Adipose tissue (tissue), 3 donors: ENCODE results near the gene NUDT3. TPM values are rescaled to one million over a fixed set of nuclear protein-coding genes. Genes with fewer than 3 reads are reported as not detected.
"Not testable (repeated sequence)": the region's sequence is repeated elsewhere in the genome, so short reads cannot be mapped to it uniquely, and the experiment has no call there.

Experiments
- H3K27ac ChIP-seq: one replicate; pipeline ENCODE4 v1.5.1; 2013; ENCODE audit warnings: low read depth, low read length
- WGBS, 3 donors: extraction: QIAGEN DNeasy Blood & Tissue Kit; methylation state at CpG; one replicate each; pipeline ENCODE4 v1.1.7; 2013; 5-methylcytosine and 5-hydroxymethylcytosine counted together
- polyA plus RNA-seq, 3 donors: library from polyadenylated mRNA; stranded (reverse); fragments of 200-250 nt; gene quantifications; one replicate each; pipeline ENCODE4 v1.2.3, GENCODE V29; 2013
- donor health status: healthy with polysubstance abuse.
- donor health status: Bipolar disorder and iron deficiency.
- donor health status: healthy.

Gene NUDT3
- polyA plus RNA-seq, 3 donors = 5.8 to 20.7 (median 9.0) TPM

DNA sequence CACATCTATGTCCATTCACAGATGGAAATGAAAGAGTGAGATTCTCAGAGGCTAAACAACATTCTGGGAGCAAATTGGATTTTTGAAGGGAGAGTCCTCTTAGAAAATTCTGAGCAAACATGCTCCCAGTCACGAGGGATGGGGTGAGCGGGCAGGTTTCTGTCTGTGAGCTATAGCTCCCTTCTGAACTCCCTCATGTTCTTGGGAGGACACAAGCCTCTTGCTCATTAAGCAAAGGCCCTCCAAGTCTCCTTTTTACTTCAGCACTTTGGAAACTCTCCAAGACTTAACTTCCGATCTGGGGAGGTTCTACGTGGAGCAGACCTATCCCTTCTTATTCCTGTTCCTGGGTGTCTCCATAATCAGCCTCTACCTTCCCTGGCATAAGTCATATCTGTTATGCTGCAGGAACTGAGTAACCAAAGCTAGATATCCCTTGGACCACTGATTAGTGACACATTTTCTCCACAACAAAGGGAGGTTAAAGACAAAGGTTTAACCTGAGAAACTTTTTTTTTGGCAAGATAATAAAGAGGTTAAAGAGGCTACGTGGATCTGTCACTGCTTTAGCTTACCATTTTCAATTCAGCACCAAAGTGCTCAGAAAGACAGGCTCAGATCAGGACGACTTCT is 110.7 kb downstream of the NUDT3 start:
- H3K27ac ChIP-seq = no peak overlapping the region
- WGBS, 3 donors = 73 to 83% (median 76%) methylated on average over 6 of the region's 6 CpGs

DNA sequence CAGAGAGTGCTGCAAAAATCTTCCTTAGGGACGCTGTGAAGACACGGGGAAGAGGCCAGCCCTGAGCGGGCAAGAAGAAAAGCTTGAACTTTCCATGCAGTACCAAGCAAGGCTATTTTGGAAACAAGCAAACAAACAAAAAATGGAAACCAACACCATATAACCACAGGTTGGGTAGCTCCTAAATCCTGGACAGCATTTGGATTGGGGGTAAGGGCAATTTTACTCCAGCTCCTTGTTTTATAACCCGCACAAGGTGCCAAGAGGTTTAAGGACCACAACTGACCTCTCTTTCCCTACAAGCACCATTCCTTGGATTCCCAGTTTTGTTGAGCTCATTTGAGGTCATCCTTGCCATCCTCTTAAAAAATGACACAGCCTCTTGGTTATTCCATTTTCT is 112.3 kb downstream of the NUDT3 start:
- H3K27ac ChIP-seq = no peak overlapping the region
- WGBS, 3 donors = 80 to 92% (median 89%) methylated on average over 4 of the region's 4 CpGs

DNA sequence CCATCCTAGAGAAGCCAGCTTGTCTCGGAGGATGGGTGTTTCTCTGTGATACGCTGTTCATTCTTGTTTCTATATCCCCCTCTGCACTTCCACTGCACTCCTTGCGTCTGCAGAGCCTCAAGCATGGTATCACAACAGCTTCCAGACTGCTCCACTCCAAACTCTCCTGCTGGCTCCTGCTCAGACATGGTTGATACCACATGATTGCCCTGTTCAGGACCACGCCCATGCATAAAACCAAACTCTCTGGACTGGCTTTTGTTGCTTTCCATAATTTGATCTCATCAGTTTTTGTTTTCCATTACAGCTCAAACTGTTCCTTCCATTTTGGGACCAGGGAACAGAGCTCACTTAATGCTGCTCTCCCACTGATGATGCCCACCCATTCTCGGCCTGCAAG is 113.6 kb downstream of the NUDT3 start:
- 78 to 97% (median 95%) methylated on average over 5 of the region's 5 CpGs for WGBS, 3 donors
- no peak overlapping the region for H3K27ac ChIP-seq

DNA sequence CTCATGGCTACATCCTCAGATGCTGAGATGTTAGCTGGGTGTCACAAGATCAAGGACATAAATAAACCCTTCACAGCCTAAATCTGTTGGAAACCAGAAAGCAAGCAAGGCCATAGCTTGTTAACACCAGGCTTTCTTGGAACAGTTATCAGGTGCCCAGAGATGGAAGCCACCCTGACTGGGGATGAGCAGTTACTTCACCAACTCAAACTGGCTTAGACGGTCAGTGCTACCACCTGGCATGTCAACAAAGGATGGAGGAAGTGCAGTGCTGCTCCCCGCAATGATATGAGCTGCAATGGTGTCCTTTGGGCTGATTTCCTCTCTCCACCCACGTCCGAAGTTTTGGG is 114.7 kb downstream of the NUDT3 start:
- 84 to 88% (median 87%) methylated on average over 4 of the region's 4 CpGs for WGBS, 3 donors
- H3K27ac ChIP-seq = no peak overlapping the region

DNA sequence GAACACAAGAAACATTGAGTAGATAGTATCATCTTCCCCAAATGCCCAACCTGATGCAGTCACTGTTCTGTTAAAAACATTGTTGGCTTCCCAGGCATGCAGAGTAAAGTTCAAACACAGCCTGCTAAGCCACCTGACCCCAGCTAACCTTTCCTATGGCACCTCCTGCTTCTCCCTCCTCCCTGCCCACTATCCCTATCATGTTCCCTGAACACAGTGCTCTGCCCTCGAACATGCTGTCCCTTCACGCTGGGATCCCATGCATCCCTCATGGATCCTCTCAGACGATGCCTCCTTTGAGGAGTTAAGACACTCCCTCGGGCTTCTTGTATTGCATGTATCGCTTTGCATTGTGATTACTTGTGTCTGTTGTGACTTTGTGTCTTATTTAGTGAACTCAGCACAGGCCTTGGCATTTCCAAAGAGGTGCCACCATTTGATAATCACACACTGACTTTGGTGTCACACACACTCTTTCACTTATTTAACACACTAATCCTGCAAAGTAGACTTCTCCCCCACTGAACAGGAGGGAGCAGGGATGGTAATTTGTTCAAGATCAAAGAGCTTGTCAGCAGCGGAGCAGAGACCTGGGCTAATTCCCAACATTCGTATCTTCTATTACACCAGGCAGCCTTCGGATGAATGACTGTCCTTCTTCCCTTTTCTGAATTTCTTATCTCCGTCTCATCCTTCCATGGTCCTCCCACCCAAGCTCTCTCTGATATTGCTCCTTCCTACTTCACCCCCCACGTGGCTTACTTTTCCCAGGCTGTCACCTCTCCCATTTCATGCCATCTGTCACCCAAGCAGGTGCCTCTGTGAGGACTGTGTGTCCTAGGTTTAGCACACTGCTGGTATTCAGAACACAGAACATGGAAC is 115.3 kb downstream of the NUDT3 start:
- WGBS, 3 donors = 66 to 74% (median 70%) methylated on average over 10 of the region's 10 CpGs
- H3K27ac ChIP-seq = no peak overlapping the region

DNA sequence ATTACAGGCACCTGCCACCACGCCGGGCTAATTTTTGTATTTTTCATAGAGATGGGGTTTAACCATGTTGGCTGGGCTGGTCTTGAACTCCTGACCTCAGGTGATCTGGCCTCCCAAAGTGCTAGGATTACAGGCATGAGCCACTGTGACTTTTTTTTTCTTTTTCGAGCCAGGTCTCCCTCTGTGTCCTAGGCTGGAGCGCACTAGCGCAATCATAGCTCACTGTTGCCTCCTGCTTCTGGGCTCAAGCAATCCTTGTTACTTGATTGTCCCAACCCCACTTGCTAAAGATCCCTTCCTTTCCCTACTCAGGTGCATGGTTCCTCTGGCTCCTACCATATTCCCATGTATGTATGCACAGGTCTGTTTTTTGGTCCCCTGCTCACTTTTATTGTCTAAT is 116.3 kb downstream of the NUDT3 start:
- no peak overlapping the region for H3K27ac ChIP-seq
- 91 to 95% (median 92%) methylated on average over 5 of the region's 5 CpGs for WGBS, 3 donors

DNA sequence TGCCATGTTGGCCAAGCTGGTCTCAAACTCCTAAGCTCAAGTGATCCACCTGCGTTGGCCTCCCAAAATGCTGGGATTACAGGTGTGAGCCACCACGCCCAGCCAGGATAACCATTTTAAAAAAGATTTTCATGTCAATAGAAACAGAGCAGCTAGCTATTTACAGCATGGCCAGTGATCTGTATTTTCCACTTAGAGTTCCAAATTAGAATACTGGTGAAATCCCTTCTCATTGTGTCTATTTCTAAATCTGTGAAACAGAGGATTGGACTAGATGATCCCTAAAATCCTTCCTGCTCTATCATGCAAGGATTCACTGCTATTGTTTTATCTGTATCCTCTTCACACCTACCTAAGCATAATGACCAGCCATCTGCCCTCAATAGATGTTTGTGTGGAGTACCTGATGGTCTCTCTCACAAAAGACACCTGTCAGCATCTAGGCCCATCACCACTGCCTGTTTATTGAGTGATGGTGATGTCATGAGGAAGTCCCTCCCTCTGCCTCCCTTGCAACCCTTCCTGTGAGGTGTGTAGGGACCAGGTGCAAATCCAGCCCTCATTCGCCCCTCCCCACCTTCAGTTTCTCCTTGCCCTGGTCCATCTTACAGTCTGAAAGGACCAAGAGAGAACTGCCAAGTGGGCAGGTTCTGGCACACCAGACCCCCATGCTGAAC is 117.2 kb downstream of the NUDT3 start:
- WGBS, 3 donors = 90 to 99% (median 93%) methylated on average over 3 of the region's 3 CpGs
- H3K27ac ChIP-seq = no peak overlapping the region

DNA sequence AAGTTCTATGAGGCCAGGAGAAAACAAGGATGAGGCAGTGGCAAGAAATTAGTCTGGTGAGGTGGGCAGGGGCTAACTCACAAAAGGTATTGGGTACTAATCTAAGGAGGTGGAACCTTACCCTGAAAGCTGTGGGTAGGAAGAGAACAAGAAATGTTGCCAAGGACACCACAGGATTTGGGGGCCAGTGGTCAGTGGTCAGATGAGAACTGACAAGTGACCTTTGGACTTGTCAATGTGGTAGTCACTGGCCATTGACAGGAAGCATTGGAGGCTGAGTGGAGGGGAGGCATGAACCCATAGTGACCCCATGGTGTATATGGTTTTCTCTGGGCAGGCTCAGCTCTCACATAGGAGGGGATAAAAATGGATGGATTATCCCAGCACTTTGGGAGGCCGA is 118.3 kb downstream of the NUDT3 start:
- no peak overlapping the region for H3K27ac ChIP-seq
- 95 to 100% (median 100%) methylated on average over 1 of the region's 1 CpG for WGBS, 3 donors

DNA sequence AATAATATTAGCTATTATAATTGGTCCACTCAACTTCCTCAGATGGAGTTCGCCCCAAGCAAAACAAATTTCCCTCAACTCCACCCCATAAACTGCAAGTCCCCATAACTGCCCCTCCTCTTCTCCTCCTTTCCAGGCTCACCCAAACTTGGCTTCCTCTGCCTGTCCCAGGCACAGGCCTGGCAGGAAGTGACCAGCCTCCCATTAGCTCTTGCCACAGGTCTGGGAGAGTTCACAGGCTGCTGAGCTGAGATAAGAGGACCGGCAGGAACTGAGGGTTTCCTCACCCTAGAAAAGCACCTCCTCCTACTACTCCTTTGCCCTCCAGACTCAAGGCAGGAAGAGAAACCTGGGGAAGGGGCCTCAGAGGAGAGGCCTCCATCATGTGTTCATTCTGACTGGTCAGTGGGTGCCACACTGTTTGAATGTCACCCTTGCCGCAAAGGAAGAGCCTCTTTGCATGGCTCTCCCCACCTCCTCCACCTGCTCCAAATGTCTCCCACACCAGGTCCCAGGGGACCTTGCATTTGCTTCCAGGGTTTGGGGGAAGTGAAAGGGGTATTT is 119.1 kb downstream of the NUDT3 start:
- no peak overlapping the region for H3K27ac ChIP-seq

DNA sequence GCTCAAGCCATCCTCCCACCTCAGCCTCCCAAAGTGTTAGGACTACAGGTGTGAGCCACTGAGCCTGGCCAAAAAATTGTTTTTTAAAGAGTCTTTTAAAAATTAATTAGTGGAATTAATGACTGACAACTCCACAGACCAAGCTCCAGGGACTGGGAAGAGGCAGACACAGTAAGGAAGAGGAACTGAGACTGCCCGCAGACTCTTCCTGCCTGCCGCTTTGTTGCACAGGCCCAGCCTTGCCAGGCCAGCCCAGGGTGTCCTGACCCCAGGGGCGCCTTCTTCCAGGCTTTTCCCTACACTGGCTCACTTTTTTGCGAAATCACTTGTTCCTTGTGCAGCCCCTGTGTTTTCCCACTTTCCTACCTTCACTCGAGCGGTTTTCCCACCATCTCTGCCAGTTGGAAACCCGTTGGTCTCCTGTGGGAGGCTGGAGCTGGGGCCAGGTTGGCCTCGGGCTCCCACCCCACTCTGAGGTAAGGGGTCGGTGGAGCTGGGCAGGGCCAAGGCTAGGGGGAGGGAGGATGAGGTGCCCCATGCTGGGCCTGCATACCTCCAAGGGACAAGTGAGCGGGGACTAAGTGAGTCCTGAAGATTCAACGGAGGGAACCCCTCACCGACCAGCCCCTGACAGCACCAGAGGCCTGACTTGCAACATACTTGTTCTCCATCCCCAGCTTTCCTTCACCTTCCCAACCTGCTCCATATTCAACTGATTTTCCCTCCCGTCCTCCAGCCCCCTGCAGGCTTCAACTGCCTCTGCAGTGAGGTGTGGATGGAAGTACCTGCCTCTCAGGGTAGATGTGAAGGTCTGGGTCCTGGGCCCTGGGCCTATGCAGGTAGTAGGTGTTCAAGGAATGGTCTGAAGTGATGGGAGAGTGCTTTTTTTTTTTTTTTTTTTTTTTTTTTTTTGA is 120.2 kb downstream of the NUDT3 start:
- H3K27ac ChIP-seq = no peak overlapping the region
- WGBS, 3 donors = 68 to 87% (median 71%) methylated on average over 13 of the region's 13 CpGs

More for the DNA sequence above, 119.1 kb downstream of the NUDT3 start:
- WGBS, 3 donors = 36 to 67% (median 45%) methylated on average over 3 of the region's 3 CpGs

DNA sequence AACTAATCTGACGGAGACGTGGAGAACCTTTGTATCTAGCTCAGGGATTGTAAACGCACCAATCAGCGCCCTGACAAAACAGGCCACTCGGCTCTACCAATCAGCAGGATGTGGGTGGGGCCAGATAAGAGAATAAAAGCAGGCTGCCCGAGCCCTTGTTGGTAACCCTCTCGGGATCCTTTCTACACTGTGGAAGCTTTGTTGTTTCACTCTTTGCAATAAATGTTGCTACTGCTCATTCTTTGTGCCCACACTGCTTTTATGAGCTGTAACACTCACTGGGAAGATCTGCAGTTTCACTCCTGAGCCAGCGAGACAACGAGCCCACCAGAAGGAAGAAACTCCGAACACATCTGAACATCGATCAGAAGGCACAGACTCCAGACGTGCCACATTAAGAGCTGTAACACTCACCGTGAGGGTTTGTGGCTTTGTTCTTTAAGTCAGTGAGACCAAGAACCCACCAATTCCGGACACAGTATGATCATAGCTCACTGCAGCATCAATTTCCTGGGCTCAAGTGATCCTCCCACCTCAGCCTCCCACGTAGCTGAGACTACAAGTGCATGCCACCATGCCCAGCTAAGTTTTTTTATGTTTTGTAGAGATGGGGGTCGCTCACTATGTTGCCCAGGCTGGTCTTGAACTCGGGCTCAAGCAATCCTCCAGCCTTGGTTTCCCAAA is 122.7 kb downstream of the NUDT3 start:
- not testable (repeated sequence) for H3K27ac ChIP-seq
- 72 to 79% (median 76%) methylated on average over 17 of the region's 17 CpGs for WGBS, 3 donors

DNA sequence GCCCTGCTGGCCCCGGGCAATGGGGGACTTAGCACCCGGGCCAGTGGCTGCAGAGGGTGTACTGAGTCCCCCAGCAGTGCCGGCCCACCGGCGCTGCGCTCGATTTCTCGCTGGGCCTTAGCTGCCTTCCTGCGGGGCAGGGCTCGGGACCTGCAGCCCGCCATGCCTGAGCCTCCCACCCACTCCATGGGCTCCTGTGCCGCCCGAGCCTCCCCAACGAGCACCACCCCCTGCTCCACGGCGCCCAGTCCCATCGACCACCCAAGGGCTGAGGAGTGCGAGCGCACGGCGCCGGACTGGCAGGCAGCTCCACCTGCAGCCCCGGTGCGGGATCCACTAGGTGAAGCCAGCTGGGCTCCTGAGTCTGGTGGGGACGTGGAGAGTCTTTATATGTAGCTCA is 123.3 kb downstream of the NUDT3 start:
- 93 to 96% methylated on average over 5 to 22 of the region's 25 CpGs; no CpG with 5 or more reads in 1 of the 3 donors for WGBS, 3 donors
- not testable (repeated sequence) for H3K27ac ChIP-seq

DNA sequence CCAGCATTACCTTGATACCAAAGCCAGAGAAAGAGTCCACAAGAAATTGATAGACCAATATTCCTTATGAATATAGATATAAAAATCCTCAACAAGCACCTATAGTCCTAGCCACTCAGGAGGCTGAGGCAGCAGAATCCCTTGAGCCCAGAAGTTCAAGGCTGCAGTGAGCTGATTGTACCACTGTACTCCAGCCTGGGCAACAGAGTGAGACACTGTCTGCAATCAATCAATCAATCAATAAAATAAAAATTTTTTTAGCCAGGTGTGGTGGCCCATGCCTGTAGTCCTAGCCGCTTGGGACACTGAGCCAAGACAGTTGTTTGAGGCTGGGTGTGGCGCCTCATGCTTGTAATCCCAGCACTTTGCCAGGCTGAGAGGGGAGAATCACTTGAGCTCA is 124.7 kb downstream of the NUDT3 start:
- H3K27ac ChIP-seq = no peak overlapping the region
- WGBS, 3 donors = 95 to 97% (median 97%) methylated on average over 2 of the region's 2 CpGs

DNA sequence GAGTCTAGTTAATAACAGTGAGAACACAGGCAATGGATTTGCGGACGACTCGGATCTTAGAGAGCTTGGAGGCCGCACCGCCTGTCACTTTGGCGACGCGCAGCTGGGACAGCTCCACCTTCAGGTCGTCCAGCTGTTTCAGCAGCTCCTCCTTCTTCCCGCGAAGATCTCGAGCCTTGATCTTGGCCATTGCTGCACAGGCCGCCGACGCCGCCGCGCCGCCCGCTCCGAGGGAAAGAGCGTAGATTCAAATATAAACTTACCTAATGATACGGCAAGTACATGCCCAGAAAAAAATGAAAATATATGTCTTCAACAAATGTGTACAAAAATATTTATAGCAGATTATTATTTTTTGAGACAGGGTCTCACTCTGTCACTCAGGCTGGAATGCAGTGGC is 129.0 kb downstream of the NUDT3 start:
- H3K27ac ChIP-seq = not testable (repeated sequence)
- WGBS, 3 donors = 79 to 88% (median 87%) methylated on average over 23 of the region's 23 CpGs

DNA sequence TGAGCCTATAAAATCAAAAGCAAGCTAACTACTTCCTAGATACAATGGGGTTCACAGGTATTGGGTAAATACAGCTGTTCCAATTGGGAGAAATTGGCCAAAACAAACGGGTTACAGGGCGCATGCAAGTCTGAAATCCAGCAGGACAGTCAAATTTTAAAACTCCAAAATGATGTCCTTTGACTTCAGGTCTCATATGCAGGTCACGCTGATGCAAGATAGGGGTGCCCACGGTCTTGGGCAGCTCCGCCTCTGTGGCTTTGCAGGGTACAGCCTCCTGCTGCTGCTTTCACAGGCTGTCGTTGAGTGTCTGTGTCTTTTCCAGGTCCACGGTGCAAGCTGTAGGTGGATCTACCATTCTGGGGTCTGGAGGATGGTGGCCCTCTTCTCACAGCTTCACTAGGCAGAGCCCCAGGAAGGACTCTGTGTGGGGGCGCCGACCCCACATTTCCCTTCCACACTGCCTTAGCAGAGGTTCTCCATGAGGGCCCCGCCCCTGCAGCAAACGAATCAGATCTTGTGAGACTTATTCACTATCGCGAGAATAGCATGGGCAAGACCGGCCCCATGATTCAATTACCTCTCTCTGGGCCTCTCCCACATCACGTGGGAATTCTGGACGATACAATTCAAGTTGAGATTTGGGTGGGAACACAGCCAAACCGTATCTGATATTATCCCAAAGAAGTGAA is 131.7 kb downstream of the NUDT3 start:
- WGBS, 3 donors = 77 to 81% (median 79%) methylated on average over 17 of the region's 17 CpGs
- H3K27ac ChIP-seq = no peak overlapping the region

DNA sequence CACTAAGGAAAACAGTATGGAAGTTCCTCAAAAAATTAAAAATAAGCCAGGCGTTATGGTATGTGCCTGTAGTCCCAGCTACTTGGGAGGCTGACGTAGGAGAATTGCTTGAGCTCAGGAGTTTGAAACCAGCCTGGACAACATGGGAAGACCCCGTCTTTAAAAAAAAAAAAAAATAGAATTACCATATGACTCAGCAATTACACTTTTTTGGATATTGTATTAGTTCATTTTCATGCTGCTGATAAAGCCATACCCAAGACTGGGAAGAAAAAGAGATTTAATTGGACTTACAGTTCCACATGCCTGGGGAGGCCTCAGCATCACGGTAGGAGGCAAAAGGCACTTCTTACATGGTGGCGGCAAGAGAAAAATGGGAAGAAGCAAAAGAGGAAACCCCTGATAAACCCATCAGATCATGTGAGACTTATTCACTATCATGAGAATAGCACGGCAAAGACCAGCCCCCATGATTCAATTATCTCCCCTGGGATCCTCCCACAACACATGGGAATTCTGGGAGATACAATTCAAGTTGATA is 132.9 kb downstream of the NUDT3 start:
- no peak overlapping the region for H3K27ac ChIP-seq
- 89 to 93% (median 91%) methylated on average over 6 of the region's 6 CpGs for WGBS, 3 donors

DNA sequence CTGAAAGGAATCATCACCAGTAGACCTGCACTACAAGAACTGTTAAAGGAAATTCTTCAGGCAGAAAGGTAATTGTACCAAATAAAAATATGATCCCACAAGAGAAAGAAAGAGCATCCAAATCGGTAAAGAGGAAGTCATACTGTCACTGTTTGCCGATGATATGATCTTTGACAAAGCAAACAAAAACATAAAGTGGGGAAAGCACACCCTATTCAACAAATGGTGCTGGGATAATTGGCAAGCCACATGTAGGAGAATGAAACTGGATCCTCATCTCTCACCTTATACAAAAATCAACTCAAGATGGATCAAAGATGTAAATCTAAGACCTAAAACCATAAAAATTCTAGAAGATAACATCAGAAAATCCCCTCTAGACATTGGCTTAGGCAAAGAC is 140.1 kb downstream of the NUDT3 start:
- not testable (repeated sequence) for H3K27ac ChIP-seq
- 41 to 47% (median 45%) methylated on average over 2 of the region's 2 CpGs for WGBS, 3 donors
